Fibroblast of gingiva (primary cell): Measurements from ENCODE around the gene TUBE1.
"Not testable (repeated sequence)": the region's sequence is repeated elsewhere in the genome, so short reads cannot be mapped to it uniquely, and the experiment has no call there.

Experiments used
- DNase-seq: peaks from one replicate; pipeline ENCODE4 v3.0.0-alpha.2; 2011; ENCODE audit warnings: low read depth

TUBE1 gene, protein sequence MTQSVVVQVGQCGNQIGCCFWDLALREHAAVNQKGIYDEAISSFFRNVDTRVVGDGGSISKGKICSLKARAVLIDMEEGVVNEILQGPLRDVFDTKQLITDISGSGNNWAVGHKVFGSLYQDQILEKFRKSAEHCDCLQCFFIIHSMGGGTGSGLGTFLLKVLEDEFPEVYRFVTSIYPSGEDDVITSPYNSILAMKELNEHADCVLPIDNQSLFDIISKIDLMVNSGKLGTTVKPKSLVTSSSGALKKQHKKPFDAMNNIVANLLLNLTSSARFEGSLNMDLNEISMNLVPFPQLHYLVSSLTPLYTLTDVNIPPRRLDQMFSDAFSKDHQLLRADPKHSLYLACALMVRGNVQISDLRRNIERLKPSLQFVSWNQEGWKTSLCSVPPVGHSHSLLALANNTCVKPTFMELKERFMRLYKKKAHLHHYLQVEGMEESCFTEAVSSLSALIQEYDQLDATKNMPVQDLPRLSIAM

DNA sequence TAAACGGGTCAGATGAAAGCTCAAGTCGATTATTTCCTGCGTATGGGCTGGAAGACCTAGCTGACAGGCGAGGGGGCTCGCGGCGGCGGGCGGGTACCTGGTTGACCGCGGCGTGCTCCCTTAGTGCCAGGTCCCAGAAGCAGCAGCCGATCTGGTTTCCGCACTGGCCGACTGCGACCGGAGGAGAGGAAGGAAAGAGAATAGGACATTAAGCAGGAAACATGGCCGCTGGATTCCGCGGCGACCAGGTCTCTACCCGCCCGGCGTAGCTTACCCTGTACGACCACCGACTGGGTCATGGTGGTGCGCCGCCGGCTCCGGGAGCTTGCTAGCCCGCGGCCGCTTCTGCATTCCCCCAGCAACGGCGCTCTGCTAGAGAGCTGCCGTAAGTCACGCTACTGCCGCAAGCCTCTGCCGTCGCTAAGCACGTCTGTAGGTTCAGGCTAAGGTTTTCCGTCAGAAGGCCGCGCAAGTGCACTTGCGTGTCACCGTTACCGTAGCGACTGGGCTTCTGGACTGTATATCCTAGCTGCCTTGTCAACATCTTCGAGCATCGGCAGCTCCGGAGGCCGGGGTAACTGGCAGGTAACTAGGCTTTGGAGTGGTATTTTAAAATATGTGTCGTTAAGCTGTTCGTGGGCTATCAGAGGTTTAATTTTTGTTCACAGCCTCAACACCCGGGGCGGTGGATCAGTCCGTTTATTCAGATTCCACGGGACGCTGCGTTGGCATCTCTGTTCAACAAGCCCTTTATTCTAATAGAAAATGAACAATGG is at the start of gene TUBE1, which contains the start of gene FAM229B:
TUBE1 (minus strand) TSS at position 347 of the 776 bp plus-strand sequence; CDS start at position 299, 48 bp downstream.
FAM229B (plus strand) TSS at position 456 of the 776 bp plus-strand sequence. CDS start 11,693 bp downstream, outside the sequence.
- peak; percentile 100 for DNase-seq

DNA sequence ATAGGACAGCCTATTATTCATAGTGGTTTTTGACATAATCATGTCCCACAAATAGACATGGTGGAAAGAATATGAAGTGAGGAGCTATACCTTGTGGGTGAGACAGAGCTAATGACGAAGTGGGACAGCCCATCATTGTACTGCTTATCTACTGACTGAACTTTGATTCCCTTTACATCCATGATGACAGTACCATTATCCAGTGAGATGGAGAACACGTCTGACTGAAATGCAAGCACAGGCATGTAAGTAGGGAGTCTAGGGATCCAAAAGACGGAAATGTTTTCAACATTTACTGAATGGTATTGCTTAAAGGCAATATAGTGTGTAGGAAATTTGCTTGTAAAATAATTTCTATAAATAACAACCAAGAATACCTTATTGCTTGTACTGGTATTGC is 43.6 kb upstream of the TUBE1 start:
- DNase-seq = no peak

DNA sequence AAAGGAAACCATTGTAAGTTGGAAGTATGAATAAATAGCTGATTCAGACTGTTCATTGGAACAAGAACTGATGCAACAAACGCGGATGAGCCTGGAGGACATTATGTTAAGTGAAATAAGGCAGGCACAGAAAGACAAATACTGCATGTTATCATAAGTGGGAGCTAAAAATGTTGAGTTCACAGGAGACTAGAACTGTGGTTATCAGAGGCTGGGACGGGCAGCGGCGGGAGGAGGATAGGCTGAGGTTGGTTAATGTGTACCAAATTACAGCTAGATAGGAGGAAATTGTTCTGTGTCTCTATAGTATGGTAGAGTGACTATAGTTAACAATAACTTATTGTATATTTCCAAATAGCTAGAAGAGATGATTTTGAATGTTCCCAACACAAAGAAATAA is 40.9 kb upstream of the TUBE1 start:
- DNase-seq = no peak

DNA sequence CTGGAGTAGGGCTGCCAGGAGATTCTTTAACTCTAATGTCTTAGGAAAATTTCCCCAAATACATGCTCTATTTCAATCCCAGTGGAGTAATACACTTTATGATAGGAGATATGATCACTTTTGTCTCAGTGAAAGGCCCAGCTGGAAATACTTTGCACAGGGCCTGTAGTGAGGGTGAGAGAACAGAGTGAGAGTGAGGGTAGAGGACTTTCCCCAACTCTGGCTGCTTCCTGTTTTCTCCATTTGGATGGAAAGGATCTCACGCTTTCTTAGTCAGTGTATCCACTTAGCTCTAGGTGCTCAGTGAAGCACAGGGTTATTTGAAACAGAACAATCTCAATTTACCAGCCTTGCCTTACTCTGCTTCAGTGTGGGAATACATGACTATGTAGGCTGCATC is 36.7 kb upstream of the TUBE1 start:
- no peak for DNase-seq

DNA sequence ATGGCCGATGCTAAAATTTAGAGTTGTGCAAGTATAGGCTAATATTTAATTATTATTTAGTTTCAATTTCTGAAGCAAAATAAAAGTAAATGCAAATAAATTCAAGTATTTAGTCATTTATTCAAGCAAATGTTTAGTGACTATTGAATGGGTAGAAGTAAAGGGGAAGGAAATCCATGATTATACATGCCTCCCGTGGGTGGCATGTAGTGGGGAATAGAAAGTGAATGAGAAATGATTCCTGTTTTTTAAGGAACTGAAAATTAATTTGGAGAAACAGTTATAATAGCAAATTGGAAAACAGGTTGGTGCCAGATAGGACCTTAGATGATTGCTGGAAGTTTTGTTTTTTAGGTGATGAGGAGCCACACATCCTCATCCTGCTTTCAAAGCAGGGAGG is 35.5 kb upstream of the TUBE1 start:
- DNase-seq = no peak

DNA sequence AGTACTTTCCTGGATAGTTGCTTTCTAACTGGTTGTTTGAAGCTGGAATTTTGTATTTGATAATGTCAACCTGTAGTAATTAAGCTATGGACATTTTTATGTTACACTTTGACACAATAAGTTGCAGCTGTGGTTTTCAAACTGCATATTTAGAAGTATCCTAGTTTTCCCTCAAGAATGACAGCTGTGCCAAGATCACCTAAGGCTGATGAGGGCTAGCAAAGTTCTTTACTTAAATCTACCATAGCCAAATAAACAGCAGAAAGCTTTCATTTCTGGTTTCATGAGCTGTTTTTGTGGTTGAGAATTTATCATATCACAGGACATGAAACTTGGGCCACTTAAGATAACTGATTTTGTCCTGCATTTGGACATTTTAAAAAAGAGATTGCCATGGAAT is 30.8 kb upstream of the TUBE1 start:
- DNase-seq = no peak

DNA sequence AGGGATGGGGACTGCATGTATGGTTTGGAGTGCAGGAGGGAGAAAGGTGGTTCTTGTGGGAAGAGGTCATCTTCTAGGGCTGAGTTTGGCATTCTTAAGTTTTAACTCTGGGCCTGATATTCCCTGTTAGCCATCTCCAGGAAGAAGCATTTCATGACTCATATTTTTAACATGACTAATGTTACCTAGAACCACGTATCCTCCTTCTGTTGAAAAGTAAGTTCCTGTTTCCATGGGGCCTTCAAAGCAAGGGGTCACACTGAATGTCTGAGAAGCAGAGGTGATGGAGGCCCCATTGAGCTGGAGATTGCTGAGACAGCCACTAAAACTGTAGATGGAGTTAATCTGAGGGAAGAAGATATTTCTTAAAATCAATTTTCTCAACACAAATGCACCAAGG is 30.3 kb upstream of the TUBE1 start:
- no peak for DNase-seq

DNA sequence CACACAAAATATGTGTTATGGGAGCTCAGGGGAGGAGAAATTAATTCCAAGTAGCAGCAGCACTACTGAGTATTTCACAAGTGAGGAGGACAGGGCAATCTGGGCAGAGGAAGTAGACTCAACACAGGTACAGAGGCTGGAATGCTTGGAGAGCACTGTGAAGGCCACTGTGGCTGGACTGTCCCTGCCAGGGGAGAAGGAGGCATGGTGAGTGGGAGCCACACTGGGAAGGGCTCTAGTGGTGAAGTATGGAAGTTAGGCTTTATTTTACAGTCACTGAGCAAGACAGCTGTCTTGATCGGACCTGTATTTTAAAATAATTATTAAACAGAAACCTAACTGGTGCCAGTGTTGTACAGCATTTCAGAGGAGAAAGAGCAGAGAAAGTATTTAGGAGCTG is 28.9 kb upstream of the TUBE1 start:
- no peak for DNase-seq

DNA sequence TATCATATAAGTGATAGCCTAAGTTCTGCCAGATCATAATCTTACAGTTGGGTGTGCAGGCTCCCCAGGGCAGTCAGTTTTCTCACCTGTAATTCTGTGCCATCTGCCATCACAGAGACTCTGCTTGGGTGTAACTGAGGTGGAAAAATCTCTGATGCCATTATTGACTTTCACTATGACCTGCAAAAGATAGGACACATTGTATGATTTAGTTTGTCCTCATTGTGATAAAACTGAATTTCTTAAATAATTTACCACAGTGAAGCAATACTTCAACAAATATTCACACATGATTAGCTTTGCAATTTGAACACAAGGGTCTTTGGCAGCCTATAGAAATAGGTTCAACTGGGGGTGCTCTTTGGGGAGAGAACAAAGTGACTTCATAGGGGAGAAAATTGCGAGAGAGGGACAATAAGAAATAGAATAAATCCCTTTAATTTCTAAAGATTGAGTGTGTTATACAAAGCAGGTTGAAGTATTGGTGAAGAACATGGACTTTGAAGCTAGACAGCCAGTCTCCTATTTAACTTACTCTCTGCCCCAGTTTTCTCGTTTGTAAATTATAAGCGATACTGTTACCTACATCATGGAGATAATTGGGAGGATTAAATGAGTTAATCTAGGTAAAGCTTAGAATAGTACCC is 27.4 kb upstream of the TUBE1 start:
- DNase-seq = no peak

DNA sequence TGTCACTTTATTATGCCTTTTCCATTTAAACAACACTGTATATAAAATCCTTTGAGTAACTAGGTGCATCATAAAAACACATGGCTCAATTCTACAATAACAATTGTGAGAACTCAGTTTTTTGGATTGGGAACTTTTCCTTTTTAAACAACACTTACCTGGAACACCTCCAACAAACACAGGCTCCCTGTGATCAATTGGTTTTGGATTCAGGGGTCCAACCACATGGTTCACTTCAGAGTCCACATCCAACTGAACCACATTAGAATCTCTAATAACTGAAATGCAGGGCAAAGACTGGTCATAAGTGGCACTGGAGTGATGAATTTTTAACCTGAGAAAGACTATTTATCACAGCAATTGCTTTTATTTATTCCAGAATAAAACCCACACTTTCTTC is 26.6 kb upstream of the TUBE1 start:
- no peak for DNase-seq

DNA sequence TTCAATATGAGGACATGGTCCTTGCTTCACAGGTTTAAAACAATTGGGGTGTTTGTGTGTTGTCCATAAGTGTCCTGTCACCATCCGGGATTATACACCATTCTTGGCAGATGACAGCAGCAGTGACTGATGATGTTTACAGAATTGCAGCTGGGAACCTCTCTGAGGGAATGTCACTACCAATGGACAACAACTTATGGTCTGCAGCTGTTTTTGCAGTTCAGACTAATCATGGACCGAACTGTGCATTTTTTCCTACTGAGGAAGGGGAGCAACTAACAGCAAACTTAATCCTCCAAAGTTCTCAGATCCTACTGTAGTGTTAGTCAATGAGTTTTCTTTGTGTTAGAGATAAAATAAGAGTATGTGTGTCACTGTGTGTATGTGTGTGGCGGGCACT is 26.1 kb upstream of the TUBE1 start:
- DNase-seq = no peak

DNA sequence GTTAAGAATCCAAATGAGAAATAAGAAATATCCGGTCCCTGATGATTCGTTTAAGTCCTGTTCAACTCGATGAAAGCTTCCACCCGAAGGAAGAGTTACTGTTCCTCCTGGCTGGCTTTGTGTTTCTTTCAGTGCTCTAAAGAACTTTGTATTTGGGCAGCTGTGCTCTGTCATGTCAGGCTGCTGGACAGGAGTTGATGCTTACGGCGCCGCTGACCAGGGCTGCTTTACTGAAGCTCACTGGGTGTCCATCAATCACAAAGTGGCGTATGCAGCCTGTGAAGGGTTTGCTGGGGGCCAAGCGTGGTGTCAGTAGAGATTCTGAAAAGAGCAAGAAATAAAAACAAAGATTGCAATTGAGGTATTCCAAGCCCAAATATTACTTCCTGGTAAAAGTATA is 22.0 kb upstream of the TUBE1 start:
- DNase-seq = no peak

DNA sequence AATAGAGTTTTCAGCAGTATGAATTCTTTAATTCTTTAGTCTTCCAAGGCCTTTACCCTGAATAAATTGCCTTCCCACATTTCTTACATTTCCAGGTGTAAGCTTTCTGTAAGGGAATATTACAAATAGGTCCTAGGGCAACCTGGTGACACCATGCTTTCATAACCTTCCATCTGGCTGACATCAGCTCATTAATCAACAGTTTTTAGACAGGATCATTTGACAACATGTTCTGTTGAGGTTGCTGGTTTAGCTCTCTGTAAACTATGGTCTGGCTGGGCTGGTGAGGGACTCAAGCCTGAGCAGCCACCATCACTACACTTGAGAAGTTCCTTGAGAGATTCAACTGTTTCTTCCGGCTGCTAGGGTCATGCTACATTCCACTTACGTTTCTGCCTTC is 19.3 kb upstream of the TUBE1 start:
- no peak for DNase-seq

DNA sequence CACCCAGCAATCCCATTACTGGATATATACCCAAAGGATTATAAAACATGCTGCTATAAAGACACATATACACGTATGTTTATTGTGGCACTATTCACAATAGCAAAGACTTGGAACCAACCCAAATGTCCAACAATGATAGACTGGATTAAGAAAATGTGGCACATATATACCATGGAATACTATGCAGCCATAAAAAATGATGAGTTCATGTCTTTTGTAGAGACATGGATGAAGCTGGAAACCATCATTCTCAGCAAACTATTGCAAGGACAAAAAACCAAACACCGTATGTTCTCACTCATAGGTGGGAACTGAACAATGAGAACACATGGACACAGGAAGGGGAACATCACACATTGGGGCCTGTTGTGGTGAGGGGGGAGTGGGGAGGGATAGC is 18.7 kb upstream of the TUBE1 start:
- not testable (repeated sequence) for DNase-seq

DNA sequence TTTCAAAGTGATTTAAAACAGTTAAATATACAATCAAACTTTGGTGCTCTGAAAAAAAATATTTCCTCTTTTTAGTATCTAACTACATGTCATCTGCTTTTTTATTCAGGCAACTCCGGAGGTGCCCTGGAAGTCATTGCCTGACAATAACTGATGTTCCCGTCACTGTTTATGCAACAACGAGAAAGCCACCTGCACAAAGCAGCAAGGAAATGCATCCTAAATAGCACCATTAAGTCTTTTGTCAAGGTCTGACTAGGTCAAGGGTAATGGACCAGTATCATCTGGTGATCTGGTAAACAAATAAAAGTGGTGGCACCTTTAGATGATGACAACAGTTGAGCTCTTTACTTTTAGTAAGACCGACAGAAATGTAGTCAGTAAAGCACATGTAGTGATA is 13.3 kb upstream of the TUBE1 start:
- DNase-seq = no peak

DNA sequence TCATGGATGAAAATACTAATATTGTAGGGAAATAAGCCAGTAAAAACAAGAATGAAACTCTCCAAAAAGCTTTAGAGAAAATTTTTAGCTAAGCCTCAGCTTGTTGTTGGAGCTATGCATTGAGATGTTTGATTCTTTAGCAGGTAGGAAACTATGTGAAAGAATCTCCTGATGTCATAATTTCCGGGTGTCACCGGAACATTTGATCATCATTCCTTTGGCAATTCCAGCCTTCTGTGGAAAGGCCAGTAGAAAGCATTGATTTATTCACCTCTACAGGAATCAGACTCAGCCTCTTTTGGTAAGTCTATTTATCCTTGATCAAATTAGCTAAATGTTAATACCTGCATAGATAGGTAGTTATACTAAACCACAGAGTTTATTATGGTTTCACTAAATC is 9.6 kb upstream of the TUBE1 start:
- no peak for DNase-seq

DNA sequence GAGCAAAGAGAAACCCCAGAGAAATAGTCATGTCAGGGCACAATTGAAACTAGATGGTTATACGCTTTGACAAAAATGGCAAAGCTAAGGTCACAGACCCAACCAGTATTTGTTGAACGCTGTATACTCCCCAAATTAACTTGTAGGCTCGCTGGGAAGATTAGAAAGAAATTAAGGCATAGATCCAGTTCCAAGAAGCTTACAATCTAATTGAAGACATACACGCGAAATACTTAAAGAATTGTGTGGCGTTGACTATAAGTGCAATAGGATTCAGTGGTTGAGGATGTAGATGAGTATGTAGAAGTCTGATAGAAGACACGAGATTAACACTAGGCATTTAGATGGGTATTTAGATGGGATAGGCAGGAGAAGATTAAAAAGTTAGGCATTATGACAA is 634 bp upstream of the TUBE1 start:
- no peak for DNase-seq

DNA sequence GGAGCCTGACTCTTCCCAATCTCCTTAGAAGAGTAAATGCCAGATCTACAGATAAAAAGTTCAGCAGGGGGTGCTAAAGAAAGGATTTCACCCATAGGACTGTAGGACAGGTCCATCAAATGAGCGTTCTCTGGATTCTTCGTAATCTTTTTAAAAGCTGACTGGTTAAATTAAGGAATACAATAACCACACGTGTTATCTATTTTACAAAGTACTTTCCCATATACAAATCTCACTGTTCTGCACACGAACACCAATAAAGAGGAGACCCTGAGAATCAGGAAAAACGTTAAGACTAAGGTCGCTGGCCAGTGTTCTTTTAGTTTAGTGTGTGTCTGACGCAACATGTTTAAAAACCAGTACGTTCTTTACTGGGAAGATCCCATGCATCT is 542 bp downstream of the TUBE1 start:
- DNase-seq = peak; percentile 38

DNA sequence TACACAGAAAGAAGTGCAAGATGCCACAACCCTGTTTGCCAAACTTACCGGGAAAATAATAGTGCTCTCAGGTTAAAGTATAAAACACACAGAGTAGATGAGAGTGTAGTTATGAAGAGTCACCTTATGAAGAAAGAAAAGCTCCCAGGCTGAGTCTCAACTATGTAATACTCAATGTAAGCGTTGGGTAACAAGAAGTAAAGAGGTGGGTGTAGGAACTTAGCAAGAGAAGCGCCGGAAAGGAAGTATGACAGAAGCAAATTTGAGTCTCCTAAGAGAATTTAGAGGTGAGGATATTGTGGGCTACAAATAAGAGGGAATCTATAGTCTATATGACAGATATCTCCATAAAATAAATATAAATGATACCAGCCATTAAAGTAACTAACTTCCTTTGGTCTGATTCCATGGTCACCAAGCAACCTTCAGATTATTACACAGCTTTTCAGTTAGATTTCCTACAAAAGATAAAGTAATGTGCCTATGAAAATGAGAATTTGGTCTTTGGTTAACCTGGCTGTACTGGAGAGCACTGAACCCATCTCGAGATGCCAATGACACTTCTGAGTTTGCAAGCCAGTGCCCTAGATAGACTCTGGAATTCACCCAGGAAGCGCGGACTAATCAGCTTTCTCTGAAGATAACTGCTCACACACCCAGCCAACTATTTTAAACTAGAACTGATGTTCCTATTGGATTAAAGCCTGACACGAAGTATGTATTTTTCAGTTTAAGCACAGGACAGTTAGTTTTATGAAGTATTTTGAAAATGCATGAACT is 1.8 kb downstream of the TUBE1 start:
- no peak for DNase-seq

DNA sequence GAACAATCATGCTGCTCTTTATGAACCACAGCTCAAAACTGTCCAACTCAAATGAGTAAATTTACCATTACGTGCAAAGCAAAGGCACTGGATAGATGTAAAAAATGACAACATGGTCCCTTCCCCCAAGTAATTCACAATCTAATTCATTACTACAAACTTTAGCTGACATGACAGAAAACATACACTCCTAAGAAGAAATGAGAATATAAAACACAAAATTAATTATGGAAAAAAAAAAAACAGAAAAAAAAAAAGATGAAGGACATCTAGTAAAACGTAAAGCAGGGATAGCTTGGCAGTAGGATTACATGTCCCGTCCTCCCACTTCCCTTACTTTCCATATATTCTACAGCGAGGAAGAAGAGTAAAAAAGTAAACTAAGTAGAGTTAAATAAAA is 5.7 kb downstream of the TUBE1 start:
- no peak for DNase-seq

DNA sequence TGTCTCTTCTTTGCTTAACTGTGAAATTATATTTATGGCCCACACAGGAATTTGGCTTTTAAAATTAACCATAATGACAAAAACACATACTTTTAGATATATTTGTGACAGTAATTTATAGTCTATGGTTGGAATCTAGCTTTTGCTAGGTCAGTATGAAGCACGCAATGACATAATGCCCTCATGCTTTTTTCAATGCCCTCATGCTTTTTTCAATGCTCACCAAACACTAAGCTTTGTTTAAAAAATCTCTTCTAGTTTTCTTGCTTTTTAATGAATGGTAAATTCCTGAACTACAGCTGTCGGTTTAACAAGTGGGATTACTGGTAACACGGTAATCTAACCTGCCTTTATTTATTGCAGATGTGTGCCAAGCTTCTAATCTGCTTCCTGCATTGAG is 20.7 kb downstream of the TUBE1 start:
- DNase-seq = no peak

DNA sequence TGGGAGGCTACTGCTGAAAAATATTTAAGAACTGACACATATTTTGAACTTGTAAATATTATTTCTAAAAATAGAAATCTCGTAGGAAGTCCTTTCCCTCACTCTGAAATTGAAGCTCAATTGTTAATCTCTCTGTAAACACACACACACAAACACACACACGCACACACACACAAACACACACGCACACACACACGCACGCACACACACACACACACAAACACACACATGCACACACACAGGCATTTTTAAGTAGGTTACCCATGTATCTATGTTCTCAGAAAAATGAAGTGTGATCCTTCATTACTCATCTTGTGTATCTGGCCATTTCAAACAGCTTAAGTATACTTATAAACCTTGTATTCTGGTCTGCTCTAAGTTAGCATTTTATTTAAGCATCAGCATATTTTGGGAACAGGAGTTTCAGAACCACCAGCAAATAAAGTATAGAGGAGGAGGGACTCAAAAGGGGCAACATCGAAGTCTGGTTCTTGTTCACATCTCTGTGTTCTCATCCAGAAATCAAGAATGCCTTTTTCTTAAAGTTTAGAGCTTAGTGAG is 21.8 kb downstream of the TUBE1 start:
- DNase-seq = no peak
